Measurements from ENCODE around the gene RGL3.

Gene RGL3

DNA sequence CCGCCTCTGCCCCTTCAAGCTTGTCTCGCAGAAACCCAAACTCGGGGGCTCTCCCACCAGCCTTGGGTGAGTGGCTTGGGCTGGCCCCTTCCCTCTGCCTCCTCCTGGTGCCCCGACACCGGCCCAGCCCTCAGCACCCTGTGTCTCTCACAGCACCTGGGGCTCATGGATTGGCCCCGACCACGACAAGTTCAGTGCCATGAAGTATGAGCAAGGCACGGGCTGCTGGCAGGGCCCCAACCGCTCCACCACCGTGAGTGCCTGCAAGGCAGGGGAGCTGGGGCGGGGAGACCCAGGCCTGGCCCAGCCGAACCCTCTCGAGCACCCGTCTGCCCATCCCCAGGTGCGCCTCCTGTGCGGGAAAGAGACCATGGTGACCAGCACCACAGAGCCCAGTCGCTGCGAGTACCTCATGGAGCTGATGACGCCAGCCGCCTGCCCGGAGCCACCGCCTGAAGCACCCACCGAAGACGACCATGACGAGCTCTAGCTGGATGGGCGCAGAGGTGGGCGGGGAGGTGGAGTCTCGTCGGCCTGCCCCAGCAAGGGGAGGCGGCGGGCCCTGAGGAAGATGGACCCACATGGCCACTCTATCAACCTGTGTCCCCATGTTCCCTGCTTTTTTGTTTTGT lies 29.9 kb upstream of the RGL3 start:
- ChIA-PET POLR2A (no interaction called here), CTCF (interaction anchor here (1.1 to 2.5 kb wide), 5 partner anchors 8 to 73 kb away, joined by 3 to 12 read pairs (median 3); partner anchors contain the start of gene EPOR)
- no peaks in the 10 kb centered on the region for H3K27me3 ChIP-seq (replicated peaks in 2 of 5; ENCODE audit: control insufficient read depth in 4 of 5, insufficient read depth in 5 of 5, low read length in 4 of 5)
- H3K27ac ChIP-seq (ENCODE audit: insufficient read depth in 1 of 2, low read depth in 1 of 2, low read length in 2 of 2, poor library complexity in 1 of 2, severe bottlenecking in 2 of 2): no peak overlapping the region
- peaks cover 0 to 3% (median 2%) of the 10 kb centered on the region in 4 experiments for H3K4me1 ChIP-seq (ENCODE audit: control extremely low read depth in 1 of 4, control insufficient read depth in 4 of 4, insufficient read depth in 4 of 4, low read length in 3 of 4)
- peaks cover 4 to 57% (median 37%) of the 10 kb centered on the region in 4 experiments for H3K36me3 ChIP-seq (ENCODE audit: control insufficient read depth in 4 of 4, insufficient read depth in 4 of 4, low read length in 3 of 4)
- H3K9me3 ChIP-seq (ENCODE audit: control extremely low read depth in 1 of 5, control insufficient read depth in 4 of 5, insufficient read depth in 2 of 5, low read depth in 1 of 5, low read length in 4 of 5): no peaks in the 10 kb centered on the region
- no peak overlapping the region for H3K4me3 ChIP-seq (ENCODE audit: control insufficient read depth in 1 of 7, extremely low read depth in 1 of 7, insufficient read depth in 4 of 7, low read depth in 2 of 7, low read length in 6 of 7)
- 98% methylated on average over 29 of the region's 31 CpGs for WGBS (ENCODE audit: insufficient coverage)
- no peak for DNase-seq

GRCh38 chr19:11448410-11448809 lies 29.3 kb upstream of the RGL3 start:
- no peaks in the 10 kb centered on the region for H3K27me3 ChIP-seq (replicated peaks in 2 of 5; ENCODE audit: control insufficient read depth in 4 of 5, insufficient read depth in 5 of 5, low read length in 4 of 5)
- H3K9me3 ChIP-seq (ENCODE audit: control extremely low read depth in 1 of 5, control insufficient read depth in 4 of 5, insufficient read depth in 2 of 5, low read depth in 1 of 5, low read length in 4 of 5): no peaks in the 10 kb centered on the region
- ChIA-PET POLR2A (no interaction called here), CTCF (interaction anchor here (1.1 to 2.5 kb wide), 4 partner anchors 21 to 68 kb away, joined by 3 to 12 read pairs (median 5); partner anchors contain the start of gene EPOR)
- peaks cover 0 to 1% (median under 1%) of the 10 kb centered on the region in 4 experiments for H3K4me1 ChIP-seq (ENCODE audit: control extremely low read depth in 1 of 4, control insufficient read depth in 4 of 4, insufficient read depth in 4 of 4, low read length in 3 of 4)
- WGBS (ENCODE audit: insufficient coverage): 89% methylated on average over 11 of the region's 13 CpGs
- H3K27ac ChIP-seq (ENCODE audit: insufficient read depth in 1 of 2, low read depth in 1 of 2, low read length in 2 of 2, poor library complexity in 1 of 2, severe bottlenecking in 2 of 2): no peak overlapping the region
- DNase-seq: no peak
- peaks cover 4 to 63% (median 39%) of the 10 kb centered on the region in 4 experiments for H3K36me3 ChIP-seq (ENCODE audit: control insufficient read depth in 4 of 4, insufficient read depth in 4 of 4, low read length in 3 of 4)
- H3K4me3 ChIP-seq (ENCODE audit: control insufficient read depth in 1 of 7, extremely low read depth in 1 of 7, insufficient read depth in 4 of 7, low read depth in 2 of 7, low read length in 6 of 7): no peak overlapping the region

- POLR2A ChIA-PET: no interaction called here
- DNase-seq: no peak
- CTCF ChIA-PET: interaction anchor here (0.9 to 2.5 kb wide), 8 partner anchors 10 to 191 kb away, joined by 3 to 12 read pairs (median 4); partner anchors contain the start of gene EPOR
- no peak overlapping the region for H3K27ac ChIP-seq (ENCODE audit: insufficient read depth in 1 of 2, low read depth in 1 of 2, low read length in 2 of 2, poor library complexity in 1 of 2, severe bottlenecking in 2 of 2)
- H3K27me3 ChIP-seq (replicated peaks in 2 of 5; ENCODE audit: control insufficient read depth in 4 of 5, insufficient read depth in 5 of 5, low read length in 4 of 5): no peaks in the 10 kb centered on the region
- H3K36me3 ChIP-seq (ENCODE audit: control insufficient read depth in 4 of 4, insufficient read depth in 4 of 4, low read length in 3 of 4): peaks cover 4 to 68% (median 42%) of the 10 kb centered on the region in 4 experiments
- no peaks in the 10 kb centered on the region for H3K9me3 ChIP-seq (ENCODE audit: control extremely low read depth in 1 of 5, control insufficient read depth in 4 of 5, insufficient read depth in 2 of 5, low read depth in 1 of 5, low read length in 4 of 5)
- H3K4me3 ChIP-seq (ENCODE audit: control insufficient read depth in 1 of 7, extremely low read depth in 1 of 7, insufficient read depth in 4 of 7, low read depth in 2 of 7, low read length in 6 of 7): no peak overlapping the region
- H3K4me1 ChIP-seq (ENCODE audit: control extremely low read depth in 1 of 4, control insufficient read depth in 4 of 4, insufficient read depth in 4 of 4, low read length in 3 of 4): no peaks in the 10 kb centered on the region
- 95% methylated on average over 21 of the region's 35 CpGs for WGBS (ENCODE audit: insufficient coverage)
Observed at GRCh38 chr19:11447347-11448262, 28.5 kb upstream of the RGL3 start.

- Histone ChIP-seq H3K36me3 (ENCODE audit: control insufficient read depth in 4 of 4, insufficient read depth in 4 of 4, low read length in 3 of 4) (peaks cover 4 to 75% (median 50%) of the 10 kb centered on the region in 4 experiments), H3K27me3 (replicated peaks in 2 of 5; ENCODE audit: control insufficient read depth in 4 of 5, insufficient read depth in 5 of 5, low read length in 4 of 5) (no peaks in the 10 kb centered on the region), H3K4me1 (ENCODE audit: control extremely low read depth in 1 of 4, control insufficient read depth in 4 of 4, insufficient read depth in 4 of 4, low read length in 3 of 4) (no peaks in the 10 kb centered on the region), H3K9me3 (ENCODE audit: control extremely low read depth in 1 of 5, control insufficient read depth in 4 of 5, insufficient read depth in 2 of 5, low read depth in 1 of 5, low read length in 4 of 5) (no peaks in the 10 kb centered on the region), H3K4me3 (ENCODE audit: control insufficient read depth in 1 of 7, extremely low read depth in 1 of 7, insufficient read depth in 4 of 7, low read depth in 2 of 7, low read length in 6 of 7) (no peak overlapping the region), H3K27ac (ENCODE audit: insufficient read depth in 1 of 2, low read depth in 1 of 2, low read length in 2 of 2, poor library complexity in 1 of 2, severe bottlenecking in 2 of 2) (no peak overlapping the region)
- ChIA-PET POLR2A (no interaction called here), CTCF (interaction anchor here (0.9 to 1.5 kb wide), 9 partner anchors 10 to 190 kb away, joined by 3 to 5 read pairs (median 4); partner anchors contain the start of gene SWSAP1)
- WGBS (ENCODE audit: insufficient coverage): 100% methylated on average over 3 of the region's 23 CpGs
- DNase-seq: peak in 2 of 3 donors; percentile 35 to 45
Observed at GRCh38 chr19:11446652-11447301, 27.7 kb upstream of the RGL3 start.

DNA sequence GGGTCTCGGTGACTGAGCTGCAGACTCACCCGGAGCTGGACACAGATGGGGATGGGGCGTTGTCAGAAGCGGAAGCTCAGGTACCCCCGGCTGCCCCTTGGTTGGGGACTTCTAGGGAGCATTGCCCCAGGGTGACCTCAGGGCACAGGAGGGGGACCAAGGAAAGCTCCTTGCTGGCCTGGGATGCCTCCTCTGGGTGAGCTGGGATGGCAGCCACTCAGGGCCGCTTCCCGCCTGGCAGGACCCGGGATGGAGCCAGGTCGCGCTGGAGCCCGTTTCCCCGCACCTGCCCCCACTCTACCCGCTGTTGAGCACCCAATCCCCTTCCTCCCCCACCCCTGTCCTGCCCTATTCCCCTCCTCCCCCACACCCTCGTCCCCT lies 27.1 kb upstream of the RGL3 start:
- Histone ChIP-seq H3K36me3 (ENCODE audit: control insufficient read depth in 4 of 4, insufficient read depth in 4 of 4, low read length in 3 of 4) (peaks cover 4 to 80% (median 55%) of the 10 kb centered on the region in 4 experiments), H3K27ac (ENCODE audit: insufficient read depth in 1 of 2, low read depth in 1 of 2, low read length in 2 of 2, poor library complexity in 1 of 2, severe bottlenecking in 2 of 2) (no peak overlapping the region), H3K9me3 (ENCODE audit: control extremely low read depth in 1 of 5, control insufficient read depth in 4 of 5, insufficient read depth in 2 of 5, low read depth in 1 of 5, low read length in 4 of 5) (no peaks in the 10 kb centered on the region), H3K27me3 (replicated peaks in 2 of 5; ENCODE audit: control insufficient read depth in 4 of 5, insufficient read depth in 5 of 5, low read length in 4 of 5) (no peaks in the 10 kb centered on the region), H3K4me1 (ENCODE audit: control extremely low read depth in 1 of 4, control insufficient read depth in 4 of 4, insufficient read depth in 4 of 4, low read length in 3 of 4) (no peaks in the 10 kb centered on the region), H3K4me3 (ENCODE audit: control insufficient read depth in 1 of 7, extremely low read depth in 1 of 7, insufficient read depth in 4 of 7, low read depth in 2 of 7, low read length in 6 of 7) (no peak overlapping the region)
- no peak for DNase-seq
- ChIA-PET POLR2A (no interaction called here), CTCF (interaction anchor here (1.0 to 2.8 kb wide), 10 partner anchors 9 to 160 kb away, joined by 3 to 10 read pairs (median 4); partner anchors contain the start of genes SWSAP1 and TSPAN16)
- WGBS (ENCODE audit: insufficient coverage): 92% methylated on average over 13 of the region's 14 CpGs

DNA sequence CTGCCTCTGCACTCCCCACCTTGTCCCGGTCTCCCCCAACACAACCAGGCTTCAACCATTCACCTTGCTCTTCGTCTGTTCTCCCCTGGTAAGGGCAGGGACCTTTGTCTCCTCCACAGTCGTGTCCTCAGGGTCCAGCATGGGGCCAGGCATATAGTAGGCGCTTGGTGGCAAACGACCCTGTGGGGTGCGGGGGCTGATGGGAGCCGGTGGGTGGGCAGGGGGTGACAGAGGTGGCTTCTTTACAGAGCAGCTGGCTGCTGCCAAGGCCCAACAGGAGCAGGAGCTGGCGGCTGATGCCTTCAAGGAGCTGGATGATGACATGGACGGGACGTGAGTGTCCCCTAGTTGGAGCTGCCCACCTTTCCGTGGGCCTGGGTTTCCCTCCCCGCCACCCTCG lies 26.0 kb upstream of the RGL3 start:
- Histone ChIP-seq H3K27me3 (replicated peaks in 2 of 5; ENCODE audit: control insufficient read depth in 4 of 5, insufficient read depth in 5 of 5, low read length in 4 of 5) (no peaks in the 10 kb centered on the region), H3K27ac (ENCODE audit: insufficient read depth in 1 of 2, low read depth in 1 of 2, low read length in 2 of 2, poor library complexity in 1 of 2, severe bottlenecking in 2 of 2) (no peak overlapping the region), H3K9me3 (ENCODE audit: control extremely low read depth in 1 of 5, control insufficient read depth in 4 of 5, insufficient read depth in 2 of 5, low read depth in 1 of 5, low read length in 4 of 5) (no peaks in the 10 kb centered on the region), H3K36me3 (ENCODE audit: control insufficient read depth in 4 of 4, insufficient read depth in 4 of 4, low read length in 3 of 4) (peaks cover 4 to 85% (median 60%) of the 10 kb centered on the region in 4 experiments), H3K4me3 (ENCODE audit: control insufficient read depth in 1 of 7, extremely low read depth in 1 of 7, insufficient read depth in 4 of 7, low read depth in 2 of 7, low read length in 6 of 7) (no peak overlapping the region), H3K4me1 (ENCODE audit: control extremely low read depth in 1 of 4, control insufficient read depth in 4 of 4, insufficient read depth in 4 of 4, low read length in 3 of 4) (no peaks in the 10 kb centered on the region)
- CTCF ChIA-PET: interaction anchor here (0.8 to 2.8 kb wide), 8 partner anchors 17 to 155 kb away, joined by 3 to 10 read pairs (median 4); partner anchors contain the start of genes SWSAP1 and TSPAN16
- POLR2A ChIA-PET: no interaction called here
- 96% methylated on average over 13 of the region's 13 CpGs for WGBS (ENCODE audit: insufficient coverage)
- DNase-seq: no peak

Measured in common myeloid progenitor, CD34-positive (primary cell).